Heart left ventricle (tissue), 16 donors: ENCODE measurements around the gene MEX3D. TPM values are rescaled to one million over a fixed set of nuclear protein-coding genes. Genes with fewer than 3 reads are reported as not detected.

ENCODE experiments used
- ATAC-seq, 4 donors: fragments of 200-7000 bp; cut with Tn5 transposase; one replicate each; pipeline ENCODE4 v1.9.1; 2020 to 2022; ENCODE audit warnings: moderate library complexity in 4 of 4, mild to moderate bottlenecking in 3 of 4, moderate number of reproducible peaks in 1 of 4
- DNase-seq, 5 donors: peaks; one replicate each; pipeline ENCODE4 v3.0.0-alpha.2; 2020
- H3K27ac ChIP-seq, 12 donors: fragments of 200-600 bp; sonication (generic) in 4 of 12; one replicate each; pipeline versions ENCODE4 v1.5.0 to v1.8.0; 2016 to 2022; ENCODE audit warnings: mild to moderate bottlenecking in 2 of 12
- H3K27me3 ChIP-seq, 9 donors: fragments of 200-600 bp; sonication (generic) in 2 of 9; one replicate each; pipeline versions ENCODE4 v1.5.1 to v1.8.0; 2016 to 2022; ENCODE audit warnings: mild to moderate bottlenecking in 3 of 9
- H3K36me3 ChIP-seq, 9 donors: fragments of 200-600 bp; sonication (generic) in 2 of 9; one replicate each; pipeline versions ENCODE4 v1.5.0 to v1.8.0; 2018 to 2022; ENCODE audit warnings: mild to moderate bottlenecking in 2 of 9
- H3K4me1 ChIP-seq, 12 donors: fragments of 200-600 bp; sonication (generic) in 4 of 12; one replicate each; pipeline versions ENCODE4 v1.5.0 to v1.8.0; 2016 to 2022; ENCODE audit warnings: mild to moderate bottlenecking in 3 of 12
- H3K4me3 ChIP-seq, 12 donors: fragments of 200-600 bp; sonication (generic) in 4 of 12; one replicate each; pipeline versions ENCODE4 v1.5.0 to v1.8.0; 2017 to 2022; ENCODE audit warnings: mild to moderate bottlenecking in 9 of 12, moderate library complexity in 4 of 12
- H3K9me3 ChIP-seq, 12 donors: fragments of 200-600 bp; sonication (generic) in 4 of 12; one replicate each; pipeline versions ENCODE4 v1.5.0 to v1.8.0; 2016 to 2022; ENCODE audit warnings: mild to moderate bottlenecking in 1 of 12
- POLR2A ChIP-seq, 2 donors: fragments of 450-650 bp; IDR thresholded peaks; one replicate each; pipeline ENCODE4 v1.6.1; 2017; ENCODE audit warnings: antibody characterized with exemption in 2 of 2, mild to moderate bottlenecking in 2 of 2, moderate library complexity in 2 of 2
- WGBS, 4 donors: extraction: QIAGEN DNeasy Blood & Tissue Kit in 2 of 4; methylation state at CpG; one replicate each; pipeline versions ENCODE4 v1.1.5 to v1.1.7; 2013 to 2018; 5-methylcytosine and 5-hydroxymethylcytosine counted together
- intact Hi-C, 10 donors: fragments of 100-400 bp; cut with DNase I; formaldehyde crosslinking; loops; one replicate each; pipeline versions ENCODE4 v1.11.1 to v1.14.2; 2022
- polyA plus RNA-seq, 2 donors: library from polyadenylated mRNA; stranded (reverse); fragments of 200-250 nt; gene quantifications; one replicate each; pipeline ENCODE4 v1.2.3, GENCODE V29; 2013
- total RNA-seq, 9 donors: library from RNA; depleted of rRNA in 2 of 9; stranded (reverse); fragments of >200 nt in 2 of 9; fragmentation: NEBNext Ultra II Directional in 3 of 9; extraction: Animal tissue kit (Norgen Biotek cat#: 25700) in 3 of 9; gene quantifications; one replicate each; pipeline versions ENCODE4 v1.1.0 to v1.2.4, GENCODE V29; 2016 to 2023
- TF ChIP-seq, protein P1 (sequence below), 12 donors: fragments of 200-600 bp; sonication (generic) in 4 of 12; IDR thresholded peaks; one replicate each; pipeline versions ENCODE4 v1.5.0 to v1.8.0; 2018 to 2022; ENCODE audit warnings: antibody characterized with exemption in 12 of 12, mild to moderate bottlenecking in 5 of 12
- donor health status: ischemic (EF 13 %, LVEDD 7.1; RV severe dilation, severe dysfunction).
- donor health status: healthy with polysubstance abuse.
- donor health status: DM: no; HTN: yes; CAD: no.
- donor health status: DM: no; HTN: no; CAD: no.
- donor health status: ischemic (EF 25% LVEDD 6.9; RV normal size, moderate dysfunction).
- donor health status: ischemic (EF 25% LVEDD 5.7; RV mildly dilated, moderate dysfunction).
- donor health status: healthy.
- donor health status: DM: yes; HTN: yes; CAD: no.
- donor health status: ischemic (EF 35%, LVEDD 5.7; RV mildly dilated, moderate dysfunction).
- donor health status: nonischemic (EF 11% LVEDD 7.7; RV severe dilation, severe dysfunction).
- donor health status: DM: yes; HTN: yes; CAD: no.
- donor health status: PGD.
- donor health status: ischemic (EF 29% LVEDD 5.4; RV normal size, mild dysfunction).
- donor health status: nonischemic (EF 23%, LVEDD 6.1; RV moderate dilation, normal function).

The MEX3D gene
- total and polyA plus RNA-seq, 11 donors, result 1.9 to 18.6 (median 8.0) TPM

DNA sequence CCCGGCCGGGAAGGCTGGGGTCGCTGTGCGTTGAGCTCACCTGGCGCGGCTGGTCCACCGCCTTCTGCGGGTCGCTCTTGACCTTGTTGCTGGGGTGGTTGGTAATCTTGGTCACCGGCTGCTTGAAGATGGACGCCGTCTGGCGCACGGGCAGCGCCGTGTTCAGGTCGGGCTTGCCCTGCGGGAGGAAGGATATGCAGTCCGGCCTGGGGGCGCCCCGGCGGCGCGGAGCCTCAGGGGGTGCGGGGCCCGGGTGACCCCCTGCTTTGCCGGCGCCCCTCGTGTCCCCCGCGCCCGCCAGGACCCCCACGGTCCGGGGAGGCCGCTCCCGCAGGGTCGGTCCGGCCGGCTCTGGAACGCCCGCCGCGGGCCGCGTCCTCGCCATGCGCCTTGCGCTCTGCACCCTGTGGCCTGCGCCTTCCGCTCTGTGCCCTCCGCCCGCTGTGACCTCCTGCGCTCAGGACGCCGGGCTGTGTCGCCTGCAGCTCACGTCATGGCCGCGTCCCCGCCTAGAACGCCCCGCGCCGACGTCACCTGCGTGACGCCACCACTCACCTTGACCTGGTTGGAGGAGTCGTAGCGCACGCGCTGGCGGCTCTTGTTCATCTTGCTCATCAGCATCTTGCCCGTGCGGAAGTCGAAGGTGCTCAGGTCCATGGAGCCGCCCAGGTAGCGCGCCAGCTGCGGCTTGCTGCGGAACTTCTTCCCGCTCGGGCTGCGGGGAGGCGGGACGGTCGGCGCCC, 16.5 kb upstream of the MEX3D start:
- no peak overlapping the region for H3K27ac ChIP-seq
- ATAC-seq (no peak), DNase-seq (no peak)
- H3K4me3 ChIP-seq, result peak overlapping the region in 2 of 12 donors; percentile 10 to 22
- H3K4me1 ChIP-seq, result peaks cover 0 to 14% (median 0%) of the 10 kb centered on the region in 12 donors
- H3K27me3 ChIP-seq, result no peaks in the 10 kb centered on the region
- WGBS, 4 donors, result 85 to 94% (median 90%) methylated on average over 58 to 87 of the region's 87 CpGs
- TF ChIP-seq, protein P1, sequence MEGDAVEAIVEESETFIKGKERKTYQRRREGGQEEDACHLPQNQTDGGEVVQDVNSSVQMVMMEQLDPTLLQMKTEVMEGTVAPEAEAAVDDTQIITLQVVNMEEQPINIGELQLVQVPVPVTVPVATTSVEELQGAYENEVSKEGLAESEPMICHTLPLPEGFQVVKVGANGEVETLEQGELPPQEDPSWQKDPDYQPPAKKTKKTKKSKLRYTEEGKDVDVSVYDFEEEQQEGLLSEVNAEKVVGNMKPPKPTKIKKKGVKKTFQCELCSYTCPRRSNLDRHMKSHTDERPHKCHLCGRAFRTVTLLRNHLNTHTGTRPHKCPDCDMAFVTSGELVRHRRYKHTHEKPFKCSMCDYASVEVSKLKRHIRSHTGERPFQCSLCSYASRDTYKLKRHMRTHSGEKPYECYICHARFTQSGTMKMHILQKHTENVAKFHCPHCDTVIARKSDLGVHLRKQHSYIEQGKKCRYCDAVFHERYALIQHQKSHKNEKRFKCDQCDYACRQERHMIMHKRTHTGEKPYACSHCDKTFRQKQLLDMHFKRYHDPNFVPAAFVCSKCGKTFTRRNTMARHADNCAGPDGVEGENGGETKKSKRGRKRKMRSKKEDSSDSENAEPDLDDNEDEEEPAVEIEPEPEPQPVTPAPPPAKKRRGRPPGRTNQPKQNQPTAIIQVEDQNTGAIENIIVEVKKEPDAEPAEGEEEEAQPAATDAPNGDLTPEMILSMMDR (IDR thresholded peaks at IDR 0.05), result no peak
- intact Hi-C loops, result no loop called here
- H3K9me3 ChIP-seq, result no peaks in the 10 kb centered on the region
- peaks cover 0 to 54% (median 51%) of the 10 kb centered on the region in 9 donors for H3K36me3 ChIP-seq

DNA sequence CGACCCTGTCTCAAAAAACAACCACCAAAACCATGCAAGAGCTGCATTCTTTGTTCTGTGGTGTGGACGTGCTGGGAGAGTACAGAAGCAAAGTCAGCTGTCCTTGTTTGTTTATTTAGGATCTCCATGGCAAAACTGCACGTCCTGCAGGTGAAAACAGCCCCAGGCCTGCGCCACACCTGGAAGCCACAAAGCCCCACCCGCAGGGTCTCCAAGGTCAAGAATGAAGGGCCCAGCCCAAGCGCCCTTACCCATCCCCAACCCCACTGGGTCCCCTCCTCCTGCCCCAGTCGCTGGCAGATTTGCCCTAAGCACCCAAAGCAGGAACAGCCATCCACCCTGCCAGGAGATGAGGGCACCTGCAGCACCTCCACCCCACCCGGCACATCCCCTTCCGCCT, 14.1 kb upstream of the MEX3D start:
- Histone ChIP-seq H3K27me3 (no peaks in the 10 kb centered on the region), H3K4me1 (peaks cover 0 to 10% (median under 1%) of the 10 kb centered on the region in 12 donors), H3K4me3 (no peak overlapping the region), H3K36me3 (peaks cover 0 to 77% (median 64%) of the 10 kb centered on the region in 9 donors), H3K27ac (no peak overlapping the region), H3K9me3 (no peaks in the 10 kb centered on the region)
- 92 to 97% (median 95%) methylated on average over 5 to 9 of the region's 9 CpGs for WGBS, 4 donors
- no peak for TF ChIP-seq POLR2A (IDR thresholded peaks at IDR 0.05)
- TF ChIP-seq, protein P1 (IDR thresholded peaks at IDR 0.05), result no peak
- intact Hi-C loops, result no loop called here
- DNase-seq, result no peak
- no peak for ATAC-seq

DNA sequence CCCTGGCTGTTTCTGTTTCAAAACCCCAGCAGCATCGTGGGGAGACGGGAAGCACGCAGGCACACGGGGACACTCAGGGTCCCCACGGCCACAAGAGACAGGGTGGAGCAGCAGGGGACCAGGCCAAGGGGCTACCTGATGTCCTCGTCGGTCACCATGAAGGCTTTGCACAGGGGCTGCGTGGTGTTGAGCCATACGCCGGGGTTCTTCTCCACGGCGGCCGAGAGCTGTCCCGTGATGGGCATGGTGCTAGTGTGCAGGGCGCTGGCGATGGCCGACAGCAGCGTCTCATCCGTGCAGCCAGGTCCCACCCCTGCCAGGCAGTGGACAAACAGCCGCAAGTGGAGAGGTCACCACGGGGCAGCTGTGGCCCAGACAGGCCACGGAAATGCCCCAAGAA, 12.8 kb upstream of the MEX3D start:
- no peak for TF ChIP-seq POLR2A (IDR thresholded peaks at IDR 0.05)
- TF ChIP-seq, protein P1 (IDR thresholded peaks at IDR 0.05), result no peak
- intact Hi-C loops, result no loop called here
- Histone ChIP-seq H3K27ac (no peak overlapping the region), H3K9me3 (no peaks in the 10 kb centered on the region), H3K36me3 (peaks cover 0 to 89% (median 69%) of the 10 kb centered on the region in 9 donors), H3K4me3 (no peak overlapping the region), H3K27me3 (no peaks in the 10 kb centered on the region), H3K4me1 (peaks cover 0 to 16% (median 1%) of the 10 kb centered on the region in 12 donors)
- 91 to 99% (median 94%) methylated on average over 20 to 22 of the region's 22 CpGs for WGBS, 4 donors
- DNase-seq (no peak), ATAC-seq (no peak)

DNA sequence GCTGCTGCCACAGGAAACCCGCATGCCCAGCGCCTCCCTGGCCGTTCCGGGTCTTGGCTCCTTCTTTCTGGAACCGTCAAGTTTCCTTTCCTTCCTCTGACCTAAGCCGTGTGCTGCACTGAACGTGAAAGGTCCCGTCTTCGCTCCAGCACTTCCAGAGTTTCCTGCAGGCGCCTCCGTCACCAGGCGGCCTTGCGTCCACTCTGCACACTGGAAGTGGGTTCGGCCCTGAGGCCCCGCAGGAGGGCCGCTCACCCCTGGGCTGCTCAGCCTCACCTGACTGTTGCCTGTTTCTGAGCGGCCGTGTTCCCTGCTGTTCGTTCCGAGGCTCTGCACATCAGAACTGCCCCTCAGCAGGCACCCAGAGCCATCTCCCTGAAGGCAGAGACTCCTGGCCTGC, 12.3 kb upstream of the MEX3D start:
- Histone ChIP-seq H3K9me3 (no peaks in the 10 kb centered on the region), H3K27me3 (no peaks in the 10 kb centered on the region), H3K4me1 (peaks cover 0 to 16% (median 1%) of the 10 kb centered on the region in 12 donors), H3K36me3 (peaks cover 0 to 89% (median 69%) of the 10 kb centered on the region in 9 donors), H3K27ac (no peak overlapping the region), H3K4me3 (no peak overlapping the region)
- DNase-seq, result no peak
- no peak for ATAC-seq
- WGBS, 4 donors, result 88 to 92% (median 88%) methylated on average over 20 of the region's 20 CpGs
- intact Hi-C loops, result no loop called here
- TF ChIP-seq, protein P1 (IDR thresholded peaks at IDR 0.05), result no peak
- TF ChIP-seq POLR2A (IDR thresholded peaks at IDR 0.05), result no peak
